ENCODE results near the gene TSPYL2. TPM values are rescaled to one million over a fixed set of nuclear protein-coding genes. Genes with fewer than 3 reads are reported as not detected.

TSPYL2 gene
- total RNA-seq, 1 experiment from 2014 or later = 18.5 TPM

GRCh38 chrX:53080628-53081580, 1.3 kb upstream of the TSPYL2 start:
- DNase-seq (ENCODE audit: low read depth) = no peak

- no peak for DNase-seq (ENCODE audit: low read depth)
Observed at GRCh38 chrX:53082773-53083616, 828 bp downstream of the TSPYL2 start.

- no peak for DNase-seq (ENCODE audit: low read depth)
Observed at GRCh38 chrX:53084043-53084570, 1.9 kb downstream of the TSPYL2 start.

GRCh38 chrX:53084863-53085262, 2.7 kb downstream of the TSPYL2 start:
- DNase-seq (ENCODE audit: low read depth) = no peak

- DNase-seq (ENCODE audit: low read depth) = no peak
Observed at GRCh38 chrX:53085661-53086229, 3.6 kb downstream of the TSPYL2 start.

- no peak for DNase-seq (ENCODE audit: low read depth)
Observed at GRCh38 chrX:53086464-53086863, 4.3 kb downstream of the TSPYL2 start.

- DNase-seq (ENCODE audit: low read depth) = no peak
Observed at GRCh38 chrX:53087388-53087831, 5.2 kb downstream of the TSPYL2 start.

- no peak for DNase-seq (ENCODE audit: low read depth)
Observed at GRCh38 chrX:53088136-53088974, 6.2 kb downstream of the TSPYL2 start.

GRCh38 chrX:53089224-53089842, 7.2 kb downstream of the TSPYL2 start:
- peak; percentile 53 for DNase-seq (ENCODE audit: low read depth)

GRCh38 chrX:53089925-53090324, 7.8 kb downstream of the TSPYL2 start:
- no peak for DNase-seq (ENCODE audit: low read depth)

GRCh38 chrX:53091354-53091753, 9.2 kb downstream of the TSPYL2 start:
- no peak for DNase-seq (ENCODE audit: low read depth)

GRCh38 chrX:53093177-53093655, 11.0 kb downstream of the TSPYL2 start:
- DNase-seq (ENCODE audit: low read depth) = peak; percentile 80

- DNase-seq (ENCODE audit: low read depth) = peak; percentile 97
Observed at GRCh38 chrX:53093748-53094581, 11.8 kb downstream of the TSPYL2 start, which contains the start of gene KANTR. TSS of gene KANTR (plus strand) at chrX:53094142. CDS start at chrX:53124273, 30,131 bp downstream.

GRCh38 chrX:53094582-53094905, 12.4 kb downstream of the TSPYL2 start:
- DNase-seq (ENCODE audit: low read depth) = no peak

GRCh38 chrX:53095796-53096195, 13.6 kb downstream of the TSPYL2 start:
- no peak for DNase-seq (ENCODE audit: low read depth)

GRCh38 chrX:53114864-53115549, 32.8 kb downstream of the TSPYL2 start:
- DNase-seq (ENCODE audit: low read depth) = no peak

GRCh38 chrX:53115550-53115874, 33.3 kb downstream of the TSPYL2 start:
- no peak for DNase-seq (ENCODE audit: low read depth)

- DNase-seq (ENCODE audit: low read depth) = peak; percentile 71
Observed at GRCh38 chrX:53116101-53116500, 33.9 kb downstream of the TSPYL2 start.

GRCh38 chrX:53122013-53122412, 39.8 kb downstream of the TSPYL2 start:
- no peak for DNase-seq (ENCODE audit: low read depth)
